Common myeloid progenitor, CD34-positive (primary cell): ENCODE data around the gene MEGF6.

Source experiments
- CTCF ChIA-PET: fragments of 350-600 bp; sonication (Branson Sonifier 250); formaldehyde crosslinking; loops from one replicate; lab custom pipeline; 2021; ENCODE audit warnings: antibody characterized with exemption; lab: Charles Lee
- POLR2A ChIA-PET: fragments of 350-600 bp; sonication (Branson Sonifier 250); formaldehyde crosslinking; loops from one replicate; lab custom pipeline; 2021; ENCODE audit warnings: antibody characterized with exemption; lab: Charles Lee
- DNase-seq, 3 donors: peaks; one replicate each; pipeline versions ENCODE4 v3.0.0 to v3.0.0-alpha.2; 2013
- H3K27ac ChIP-seq, 2 experiments: 1 replicate in 1 of 2; 2 replicates in 1 of 2; pipeline ENCODE4 v1.7.0; 2013; ENCODE audit warnings: inconsistent platforms in 2 of 2, low read length in 2 of 2, mild to moderate bottlenecking in 2 of 2, low read depth in 1 of 2, moderate library complexity in 1 of 2; ENCODE audit not compliant: severe bottlenecking in 2 of 2, insufficient read depth in 1 of 2, poor library complexity in 1 of 2
- H3K27me3 ChIP-seq, 5 experiments: replicated peaks in 2 of 5; 1 replicate in 3 of 5; 2 replicates in 2 of 5; pipeline versions ENCODE4 v1.6.1 to v1.7.0; 2013; ENCODE audit warnings: low read length in 4 of 5, mild to moderate bottlenecking in 2 of 5, moderate library complexity in 2 of 5, inconsistent platforms in 1 of 5; ENCODE audit not compliant: insufficient read depth in 5 of 5, control insufficient read depth in 4 of 5
- H3K36me3 ChIP-seq, 4 experiments: 1 replicate in 2 of 4; 2 replicates in 2 of 4; pipeline versions ENCODE4 v1.6.1 to v1.7.0; 2013; ENCODE audit warnings: low read length in 3 of 4, control low read depth in 1 of 4, mild to moderate bottlenecking in 1 of 4; ENCODE audit not compliant: control insufficient read depth in 4 of 4, insufficient read depth in 4 of 4
- H3K4me1 ChIP-seq, 4 experiments: 1 replicate in 3 of 4; 2 replicates in 1 of 4; pipeline versions ENCODE4 v1.6.1 to v1.7.1; 2013; ENCODE audit warnings: low read length in 3 of 4, mild to moderate bottlenecking in 3 of 4, control low read depth in 1 of 4, inconsistent platforms in 1 of 4, moderate library complexity in 1 of 4; ENCODE audit not compliant: control insufficient read depth in 4 of 4, insufficient read depth in 4 of 4; ENCODE audit errors: control extremely low read depth in 1 of 4
- H3K4me3 ChIP-seq, 7 experiments: 1 replicate in 4 of 7; 2 replicates in 3 of 7; pipeline versions ENCODE4 v1.5.1 to v1.7.0; 2013; ENCODE audit warnings: mild to moderate bottlenecking in 7 of 7, low read length in 6 of 7, moderate library complexity in 6 of 7, inconsistent platforms in 2 of 7, low read depth in 2 of 7, control low read depth in 1 of 7; ENCODE audit not compliant: insufficient read depth in 4 of 7, control insufficient read depth in 1 of 7; ENCODE audit errors: extremely low read depth in 1 of 7
- H3K9me3 ChIP-seq, 5 experiments: 1 replicate in 4 of 5; 2 replicates in 1 of 5; pipeline versions ENCODE4 v1.6.1 to v1.7.1; 2013; ENCODE audit warnings: low read length in 4 of 5, mild to moderate bottlenecking in 2 of 5, inconsistent platforms in 1 of 5, low read depth in 1 of 5, moderate library complexity in 1 of 5; ENCODE audit not compliant: control insufficient read depth in 4 of 5, insufficient read depth in 2 of 5; ENCODE audit errors: control extremely low read depth in 1 of 5
- WGBS: methylation state at CpG from one replicate; pipeline ENCODE4 v1.1.5; 2013; ENCODE audit not compliant: insufficient coverage; 5-methylcytosine and 5-hydroxymethylcytosine counted together

Gene MEGF6

GRCh38 chr1:3516481-3516869 is 94.8 kb downstream of the MEGF6 start:
- H3K36me3 ChIP-seq, result peaks cover 4 to 19% (median 5%) of the 10 kb centered on the region in 4 experiments
- DNase-seq, result no peak
- CTCF ChIA-PET, result interaction anchor here (0.9 to 5.4 kb wide), 7 partner anchors 13 to 99 kb away, joined by 3 to 45 read pairs (median 4); no protein-coding TSS in a partner anchor
- peak overlapping the region; percentile 70 to 84 for H3K27ac ChIP-seq
- H3K4me3 ChIP-seq, result peak overlapping the region in 2 of 7 experiments; percentile 30 to 43
- H3K4me1 ChIP-seq, result peaks cover 0 to 37% (median 21%) of the 10 kb centered on the region in 4 experiments
- no peaks in the 10 kb centered on the region for H3K9me3 ChIP-seq
- POLR2A ChIA-PET, result interaction anchor here (0.9 to 2.1 kb wide), 2 partner anchors 13 to 15 kb away, joined by 3 to 9 read pairs; no protein-coding TSS in a partner anchor
- no peaks in the 10 kb centered on the region for H3K27me3 ChIP-seq
- 43% methylated on average over 14 of the region's 15 CpGs for WGBS

GRCh38 chr1:3515774-3516480 is 95.4 kb downstream of the MEGF6 start:
- POLR2A ChIA-PET, result interaction anchor here (0.9 to 2.1 kb wide), 2 partner anchors 14 to 16 kb away, joined by 3 to 9 read pairs; no protein-coding TSS in a partner anchor
- DNase-seq, result peak; percentile 54 to 95 (median 91)
- peak overlapping the region in 2 of 7 experiments; percentile 28 to 30 for H3K4me3 ChIP-seq
- 16% methylated on average over 8 of the region's 19 CpGs for WGBS
- H3K27me3 ChIP-seq, result no peaks in the 10 kb centered on the region
- peaks cover 0 to 37% (median 21%) of the 10 kb centered on the region in 4 experiments for H3K4me1 ChIP-seq
- H3K27ac ChIP-seq, result peak overlapping the region; percentile 70 to 84
- H3K36me3 ChIP-seq, result peaks cover 4 to 20% (median 5%) of the 10 kb centered on the region in 4 experiments
- no peaks in the 10 kb centered on the region for H3K9me3 ChIP-seq
- CTCF ChIA-PET, result interaction anchor here (0.9 to 5.4 kb wide), 5 partner anchors 13 to 99 kb away, joined by 3 to 45 read pairs (median 11); no protein-coding TSS in a partner anchor

- POLR2A ChIA-PET, result no interaction called here
Observed at GRCh38 chr1:3515272-3515671, 96.0 kb downstream of the MEGF6 start.

GRCh38 chr1:3514404-3514803 is 96.9 kb downstream of the MEGF6 start:
- WGBS, result 95% methylated on average over 12 of the region's 17 CpGs
- POLR2A ChIA-PET, result no interaction called here
- Histone ChIP-seq H3K36me3 (peaks cover 0 to 17% (median 5%) of the 10 kb centered on the region in 4 experiments), H3K4me3 (no peak overlapping the region), H3K9me3 (no peaks in the 10 kb centered on the region), H3K27me3 (no peaks in the 10 kb centered on the region), H3K27ac (no peak overlapping the region), H3K4me1 (peaks cover 0 to 37% (median 21%) of the 10 kb centered on the region in 4 experiments)
- DNase-seq, result no peak
- CTCF ChIA-PET, result interaction anchor here (2.1 to 5.4 kb wide), 3 partner anchors 15 to 22 kb away, joined by 8 to 45 read pairs (median 11); no protein-coding TSS in a partner anchor

More at GRCh38 chr1:3515272-3515671, 96.0 kb downstream of the MEGF6 start:
- H3K27me3 ChIP-seq, result no peaks in the 10 kb centered on the region
- H3K4me3 ChIP-seq, result no peak overlapping the region
- CTCF ChIA-PET, result interaction anchor here (0.9 to 5.4 kb wide), 4 partner anchors 14 to 51 kb away, joined by 4 to 45 read pairs (median 10); no protein-coding TSS in a partner anchor
- H3K9me3 ChIP-seq, result no peaks in the 10 kb centered on the region
- no peak for DNase-seq
- H3K36me3 ChIP-seq, result peaks cover 4 to 20% (median 5%) of the 10 kb centered on the region in 4 experiments
- no peak overlapping the region for H3K27ac ChIP-seq
- WGBS, result 97% methylated on average over 9 of the region's 12 CpGs
- H3K4me1 ChIP-seq, result peaks cover 0 to 37% (median 21%) of the 10 kb centered on the region in 4 experiments

GRCh38 chr1:3511856-3512255 is 99.5 kb downstream of the MEGF6 start:
- Histone ChIP-seq H3K27ac (no peak overlapping the region), H3K36me3 (peaks cover 2 to 39% (median 8%) of the 10 kb centered on the region in 4 experiments), H3K4me3 (no peak overlapping the region), H3K9me3 (no peaks in the 10 kb centered on the region), H3K27me3 (no peaks in the 10 kb centered on the region), H3K4me1 (peaks cover 0 to 24% (median 15%) of the 10 kb centered on the region in 4 experiments)
- DNase-seq, result no peak
- ChIA-PET CTCF (no interaction called here), POLR2A (no interaction called here)
- WGBS, result 97% methylated on average over 13 of the region's 15 CpGs

GRCh38 chr1:3511306-3511705 is 100.0 kb downstream of the MEGF6 start:
- no peak for DNase-seq
- peaks cover 0 to 19% (median 10%) of the 10 kb centered on the region in 4 experiments for H3K4me1 ChIP-seq
- ChIA-PET POLR2A (no interaction called here), CTCF (no interaction called here)
- no peak overlapping the region for H3K4me3 ChIP-seq
- no peak overlapping the region for H3K27ac ChIP-seq
- 98% methylated on average over 15 of the region's 16 CpGs for WGBS
- no peaks in the 10 kb centered on the region for H3K27me3 ChIP-seq
- H3K36me3 ChIP-seq, result peaks cover 2 to 44% (median 9%) of the 10 kb centered on the region in 4 experiments
- H3K9me3 ChIP-seq, result no peaks in the 10 kb centered on the region

GRCh38 chr1:3510956-3511250 is 100.4 kb downstream of the MEGF6 start:
- Histone ChIP-seq H3K36me3 (peaks cover 2 to 48% (median 9%) of the 10 kb centered on the region in 4 experiments), H3K9me3 (no peaks in the 10 kb centered on the region), H3K27ac (no peak overlapping the region), H3K27me3 (no peaks in the 10 kb centered on the region), H3K4me3 (no peak overlapping the region), H3K4me1 (peaks cover 0 to 15% (median 6%) of the 10 kb centered on the region in 4 experiments)
- ChIA-PET CTCF (no interaction called here), POLR2A (no interaction called here)
- WGBS, result 100% methylated on average over 12 of the region's 12 CpGs
- no peak for DNase-seq
